ENCODE measurements around the gene PPIP5K1. TPM values are rescaled to one million over a fixed set of nuclear protein-coding genes. Genes with fewer than 3 reads are reported as not detected.
A peak's percentile ranks its signal among the peaks of the same experiment; 100 is the strongest.

PPIP5K1 gene
- total and polyA plus RNA-seq, 9 of the 15 experiments (the other 6 are each of a cell fraction or from before 2014, with no cell fraction given): 2.5 to 74.6 (median 35.1) TPM

DNA sequence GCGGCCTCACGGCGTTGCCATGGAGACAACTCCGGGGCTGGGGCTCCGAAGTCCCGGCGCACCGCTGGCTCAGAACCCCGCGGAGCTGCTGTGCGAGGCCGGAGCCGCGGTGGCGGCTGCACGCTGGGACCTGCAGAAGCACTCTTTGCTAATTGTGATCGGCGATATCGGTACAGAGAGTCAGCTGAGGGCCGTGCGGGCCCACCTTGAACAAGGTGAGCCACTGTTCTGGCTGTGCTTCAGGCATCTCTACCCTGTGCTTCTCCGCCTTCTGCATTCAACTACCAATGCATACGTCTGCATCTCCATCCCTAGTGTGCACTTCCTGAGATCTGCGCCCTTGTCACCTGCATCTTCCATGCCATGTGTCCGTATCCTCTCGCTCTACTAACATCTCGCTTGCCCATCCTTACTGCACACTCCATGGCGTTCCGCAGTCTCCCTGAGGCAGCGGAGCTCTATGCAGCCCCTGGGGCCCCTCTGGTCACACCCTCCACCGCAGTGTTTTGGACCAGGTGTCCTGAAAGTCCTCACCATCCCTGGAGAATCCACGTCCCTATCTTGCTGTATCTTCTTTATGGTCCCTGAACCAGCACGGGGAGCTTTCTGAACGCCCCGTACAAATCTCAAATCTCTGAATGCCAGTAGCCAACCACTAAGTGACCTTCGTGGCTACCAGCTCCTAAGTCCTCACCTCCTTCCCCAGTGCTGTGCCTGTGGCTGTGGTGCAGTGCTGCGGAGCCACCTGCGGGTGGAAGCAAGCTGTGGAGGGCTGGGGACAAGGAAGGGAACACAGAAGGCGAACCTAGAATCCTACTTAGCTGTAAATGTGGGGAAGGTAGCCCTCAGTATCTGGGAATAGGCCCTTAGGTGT, 78.8 kb downstream of the PPIP5K1 start (continued):
- TF ChIP-seq TCF7L2 (IDR thresholded peaks at IDR 0.05; ENCODE audit: low read depth, low read length): no peak
- no peak for TF ChIP-seq PRMT5 (CRISPR knock-in tag; IDR thresholded peaks at IDR 0.05)
- TF ChIP-seq YY1 (IDR thresholded peaks at IDR 0.05; ENCODE audit: borderline replicate concordance in 1 of 3, control insufficient read depth in 1 of 3, extremely low read depth in 1 of 3, insufficient read depth in 3 of 3, insufficient read length in 1 of 3, insufficient replicate concordance in 2 of 3, low read depth in 1 of 3, low read length in 2 of 3): no peak
- no peak for TF ChIP-seq CHD4 (IDR thresholded peaks at IDR 0.05; ENCODE audit: insufficient read depth, insufficient replicate concordance, low read depth, low read length, poor library complexity, severe bottlenecking)
- TF ChIP-seq ZNF583 (CRISPR knock-in tag; IDR thresholded peaks at IDR 0.05): no peak
- peak; percentile 48; the same call in 1 of the 2 replicates for TF ChIP-seq CTBP1 (IDR thresholded peaks at IDR 0.05; ENCODE audit: borderline replicate concordance)
- TF ChIP-seq ATF7 (IDR thresholded peaks at IDR 0.05): no peak
- TF ChIP-seq, protein P1, sequence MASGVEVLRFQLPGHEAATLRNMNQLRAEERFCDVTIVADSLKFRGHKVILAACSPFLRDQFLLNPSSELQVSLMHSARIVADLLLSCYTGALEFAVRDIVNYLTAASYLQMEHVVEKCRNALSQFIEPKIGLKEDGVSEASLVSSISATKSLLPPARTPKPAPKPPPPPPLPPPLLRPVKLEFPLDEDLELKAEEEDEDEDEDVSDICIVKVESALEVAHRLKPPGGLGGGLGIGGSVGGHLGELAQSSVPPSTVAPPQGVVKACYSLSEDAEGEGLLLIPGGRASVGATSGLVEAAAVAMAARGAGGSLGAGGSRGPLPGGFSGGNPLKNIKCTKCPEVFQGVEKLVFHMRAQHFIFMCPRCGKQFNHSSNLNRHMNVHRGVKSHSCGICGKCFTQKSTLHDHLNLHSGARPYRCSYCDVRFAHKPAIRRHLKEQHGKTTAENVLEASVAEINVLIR (CRISPR knock-in tag; IDR thresholded peaks at IDR 0.05): no peak
- TF ChIP-seq, protein P2, sequence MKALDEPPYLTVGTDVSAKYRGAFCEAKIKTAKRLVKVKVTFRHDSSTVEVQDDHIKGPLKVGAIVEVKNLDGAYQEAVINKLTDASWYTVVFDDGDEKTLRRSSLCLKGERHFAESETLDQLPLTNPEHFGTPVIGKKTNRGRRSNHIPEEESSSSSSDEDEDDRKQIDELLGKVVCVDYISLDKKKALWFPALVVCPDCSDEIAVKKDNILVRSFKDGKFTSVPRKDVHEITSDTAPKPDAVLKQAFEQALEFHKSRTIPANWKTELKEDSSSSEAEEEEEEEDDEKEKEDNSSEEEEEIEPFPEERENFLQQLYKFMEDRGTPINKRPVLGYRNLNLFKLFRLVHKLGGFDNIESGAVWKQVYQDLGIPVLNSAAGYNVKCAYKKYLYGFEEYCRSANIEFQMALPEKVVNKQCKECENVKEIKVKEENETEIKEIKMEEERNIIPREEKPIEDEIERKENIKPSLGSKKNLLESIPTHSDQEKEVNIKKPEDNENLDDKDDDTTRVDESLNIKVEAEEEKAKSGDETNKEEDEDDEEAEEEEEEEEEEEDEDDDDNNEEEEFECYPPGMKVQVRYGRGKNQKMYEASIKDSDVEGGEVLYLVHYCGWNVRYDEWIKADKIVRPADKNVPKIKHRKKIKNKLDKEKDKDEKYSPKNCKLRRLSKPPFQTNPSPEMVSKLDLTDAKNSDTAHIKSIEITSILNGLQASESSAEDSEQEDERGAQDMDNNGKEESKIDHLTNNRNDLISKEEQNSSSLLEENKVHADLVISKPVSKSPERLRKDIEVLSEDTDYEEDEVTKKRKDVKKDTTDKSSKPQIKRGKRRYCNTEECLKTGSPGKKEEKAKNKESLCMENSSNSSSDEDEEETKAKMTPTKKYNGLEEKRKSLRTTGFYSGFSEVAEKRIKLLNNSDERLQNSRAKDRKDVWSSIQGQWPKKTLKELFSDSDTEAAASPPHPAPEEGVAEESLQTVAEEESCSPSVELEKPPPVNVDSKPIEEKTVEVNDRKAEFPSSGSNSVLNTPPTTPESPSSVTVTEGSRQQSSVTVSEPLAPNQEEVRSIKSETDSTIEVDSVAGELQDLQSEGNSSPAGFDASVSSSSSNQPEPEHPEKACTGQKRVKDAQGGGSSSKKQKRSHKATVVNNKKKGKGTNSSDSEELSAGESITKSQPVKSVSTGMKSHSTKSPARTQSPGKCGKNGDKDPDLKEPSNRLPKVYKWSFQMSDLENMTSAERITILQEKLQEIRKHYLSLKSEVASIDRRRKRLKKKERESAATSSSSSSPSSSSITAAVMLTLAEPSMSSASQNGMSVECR (CRISPR knock-in tag; IDR thresholded peaks at IDR 0.05): no peak
- TF ChIP-seq WHSC1 (IDR thresholded peaks at IDR 0.05; ENCODE audit: low read length): no peak
- no peak for TF ChIP-seq ZNF121 (CRISPR knock-in tag; conservative IDR thresholded peaks at IDR 0.05)
- no peak for TF ChIP-seq CREB1 (IDR thresholded peaks at IDR 0.05)
- 0 out of 2 replicates have a peak, but pooled peaks have one; percentile 22 for TF ChIP-seq CREB1 (CRISPR knock-in tag; IDR thresholded peaks at IDR 0.05)
- peak; percentile 3; the same call in 1 of the 2 replicates for TF ChIP-seq CXXC5 (CRISPR knock-in tag; IDR thresholded peaks at IDR 0.05)
- no peak for TF ChIP-seq ZNF3 (CRISPR knock-in tag; IDR thresholded peaks at IDR 0.05)
- TF ChIP-seq, protein P3, sequence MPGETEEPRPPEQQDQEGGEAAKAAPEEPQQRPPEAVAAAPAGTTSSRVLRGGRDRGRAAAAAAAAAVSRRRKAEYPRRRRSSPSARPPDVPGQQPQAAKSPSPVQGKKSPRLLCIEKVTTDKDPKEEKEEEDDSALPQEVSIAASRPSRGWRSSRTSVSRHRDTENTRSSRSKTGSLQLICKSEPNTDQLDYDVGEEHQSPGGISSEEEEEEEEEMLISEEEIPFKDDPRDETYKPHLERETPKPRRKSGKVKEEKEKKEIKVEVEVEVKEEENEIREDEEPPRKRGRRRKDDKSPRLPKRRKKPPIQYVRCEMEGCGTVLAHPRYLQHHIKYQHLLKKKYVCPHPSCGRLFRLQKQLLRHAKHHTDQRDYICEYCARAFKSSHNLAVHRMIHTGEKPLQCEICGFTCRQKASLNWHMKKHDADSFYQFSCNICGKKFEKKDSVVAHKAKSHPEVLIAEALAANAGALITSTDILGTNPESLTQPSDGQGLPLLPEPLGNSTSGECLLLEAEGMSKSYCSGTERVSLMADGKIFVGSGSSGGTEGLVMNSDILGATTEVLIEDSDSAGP (CRISPR knock-in tag; IDR thresholded peaks at IDR 0.05): no peak
- TF ChIP-seq TEAD1 (CRISPR knock-in tag; IDR thresholded peaks at IDR 0.05): no peak
- TF ChIP-seq ZFP30 (CRISPR knock-in tag; IDR thresholded peaks at IDR 0.05; ENCODE audit: borderline replicate concordance): no peak

Measured in K562 (cell line).